Stomach (tissue), 9 donors: ENCODE results near the gene IKBKG. TPM values are rescaled to one million over a fixed set of nuclear protein-coding genes. Genes with fewer than 3 reads are reported as not detected.

Experiments
- DNase-seq, 2 donors: peaks; one replicate each; pipeline versions ENCODE4 v3.0.0 to v3.0.0-alpha.2; 2013 to 2019
- H3K27ac ChIP-seq, 5 donors: fragments of 200-600 bp in 4 of 5; sonication (generic) in 4 of 5; one replicate each; pipeline ENCODE4 v1.5.1; 2013 to 2019; ENCODE audit warnings: mild to moderate bottlenecking in 1 of 5, moderate library complexity in 1 of 5
- H3K27me3 ChIP-seq, 3 donors: fragments of 200-600 bp; sonication (generic); one replicate each; pipeline ENCODE4 v1.5.1; 2017 to 2019; ENCODE audit warnings: mixed run types in 1 of 3
- H3K36me3 ChIP-seq, 4 donors: fragments of 200-600 bp; sonication (generic); 1 replicate in 3 of 4; 2 replicates in 1 of 4; pipeline ENCODE4 v1.5.1; 2016 to 2019
- H3K4me1 ChIP-seq, 4 donors: fragments of 200-600 bp; sonication (generic); one replicate each; pipeline ENCODE4 v1.5.1; 2016 to 2019
- H3K4me3 ChIP-seq, 4 donors: fragments of 200-600 bp; sonication (generic) in 3 of 4; one replicate each; pipeline ENCODE4 v1.5.1; 2016 to 2019; ENCODE audit warnings: mild to moderate bottlenecking in 1 of 4
- H3K9me3 ChIP-seq, 4 donors: fragments of 200-600 bp; sonication (generic); one replicate each; pipeline ENCODE4 v1.5.1; 2016 to 2019
- EP300 ChIP-seq: sonication (generic); formaldehyde crosslinking; IDR thresholded peaks from one replicate; pipeline ENCODE4 v1.6.1; 2017; ENCODE audit warnings: antibody characterized with exemption
- POLR2A ChIP-seq, 4 donors: fragments of 450-650 bp; IDR thresholded peaks; one replicate each; pipeline ENCODE4 v1.6.1; 2016; ENCODE audit warnings: antibody characterized with exemption in 4 of 4, control low read depth in 2 of 4, mild to moderate bottlenecking in 1 of 4, moderate library complexity in 1 of 4
- POLR2AphosphoS5 ChIP-seq, 3 donors: sonication (generic); formaldehyde crosslinking; IDR thresholded peaks; one replicate each; pipeline ENCODE4 v1.6.1; 2016; ENCODE audit warnings: antibody characterized with exemption in 3 of 3
- WGBS, 5 donors: extraction: QIAGEN DNeasy Blood & Tissue Kit in 3 of 5; methylation state at CpG; one replicate each; pipeline versions ENCODE4 v1.1.5 to v1.1.7; 2013 to 2018; 5-methylcytosine and 5-hydroxymethylcytosine counted together
- intact Hi-C: fragments of 100-400 bp; cut with DNase I; formaldehyde crosslinking; loops from one replicate; pipeline ENCODE4 v1.15.1; 2023; ENCODE audit warnings: low total_unique reads
- polyA plus RNA-seq, 3 donors: library from polyadenylated mRNA; stranded (reverse); fragments of 200-250 nt; gene quantifications; one replicate each; pipeline ENCODE4 v1.2.3, GENCODE V29; 2013
- total RNA-seq, 5 donors: library from RNA; depleted of rRNA; stranded (reverse); fragments of >200 nt; gene quantifications; one replicate each; pipeline versions ENCODE4 v1.1.0 to v1.2.3, GENCODE V29; 2014 to 2016
- TF ChIP-seq, protein P1 (sequence below), 7 experiments: fragments of 450-650 bp in 4 of 7; fragments of 200-600 bp in 3 of 7; sonication (generic) in 3 of 7; IDR thresholded peaks; one replicate each; pipeline ENCODE4 v1.5.1; 2016 to 2019; ENCODE audit warnings: antibody characterized with exemption in 7 of 7, control low read depth in 2 of 7, mild to moderate bottlenecking in 1 of 7
- donor health status: healthy with polysubstance abuse.
- donor health status: Bipolar disorder and iron deficiency.
- donor health status: healthy.

The IKBKG gene
- total and polyA plus RNA-seq, 8 donors = 7.6 to 24.3 (median 17.4) TPM

DNA sequence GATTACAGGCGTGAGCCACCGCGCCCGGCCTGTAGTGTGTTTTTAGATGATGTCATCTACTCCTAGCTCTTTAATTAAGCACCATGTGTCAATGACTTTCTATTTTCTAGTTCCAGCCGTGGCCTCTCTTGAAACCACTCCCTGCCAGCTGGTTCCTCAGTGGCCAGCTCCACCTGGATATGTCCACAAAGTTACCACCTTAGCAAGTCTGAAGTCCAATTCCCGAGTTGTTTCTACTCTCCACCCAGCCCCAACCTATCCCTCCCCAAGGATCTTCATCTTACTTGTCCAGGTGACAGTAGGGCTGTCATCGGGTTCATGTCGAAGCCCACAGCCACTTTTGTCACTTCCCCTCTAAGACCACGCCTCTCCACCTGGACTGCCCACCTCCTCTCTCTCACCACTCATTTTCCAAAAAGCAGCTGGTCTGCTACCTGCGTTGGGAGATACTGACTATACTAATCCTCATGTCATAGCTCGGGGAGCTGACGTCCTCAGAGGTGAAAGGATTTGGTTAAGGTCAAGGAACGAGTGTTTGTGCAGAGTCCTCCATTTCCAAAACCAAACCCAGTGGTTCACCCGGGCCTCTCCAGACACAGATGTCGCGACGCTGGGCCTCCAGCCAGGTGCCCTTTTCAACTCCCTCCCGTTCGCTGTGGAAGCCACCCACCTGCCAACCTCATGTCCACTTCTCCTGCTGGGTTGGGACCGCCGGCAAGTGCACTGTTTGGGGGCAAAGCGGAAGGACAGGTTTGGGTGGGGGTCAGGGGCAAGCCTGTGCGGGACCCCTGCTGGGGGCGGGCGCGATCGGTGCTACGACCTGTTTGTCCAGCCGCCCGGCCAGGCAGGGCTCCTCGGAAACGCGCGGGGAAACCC is 32.1 kb upstream of the IKBKG start:
- Histone ChIP-seq H3K4me3 (peak overlapping the region; percentile 57 to 63 (median 62)), H3K9me3 (no peaks in the 10 kb centered on the region), H3K4me1 (peaks cover 7 to 27% (median 16%) of the 10 kb centered on the region in 4 donors), H3K27me3 (peaks cover 0 to 3% (median 0%) of the 10 kb centered on the region in 3 donors), H3K27ac (peak overlapping the region; percentile 77 to 97 (median 92)), H3K36me3 (peaks cover 0 to 13% (median 8%) of the 10 kb centered on the region in 4 donors)
- intact Hi-C loops = no loop called here
- TF ChIP-seq, protein P1, sequence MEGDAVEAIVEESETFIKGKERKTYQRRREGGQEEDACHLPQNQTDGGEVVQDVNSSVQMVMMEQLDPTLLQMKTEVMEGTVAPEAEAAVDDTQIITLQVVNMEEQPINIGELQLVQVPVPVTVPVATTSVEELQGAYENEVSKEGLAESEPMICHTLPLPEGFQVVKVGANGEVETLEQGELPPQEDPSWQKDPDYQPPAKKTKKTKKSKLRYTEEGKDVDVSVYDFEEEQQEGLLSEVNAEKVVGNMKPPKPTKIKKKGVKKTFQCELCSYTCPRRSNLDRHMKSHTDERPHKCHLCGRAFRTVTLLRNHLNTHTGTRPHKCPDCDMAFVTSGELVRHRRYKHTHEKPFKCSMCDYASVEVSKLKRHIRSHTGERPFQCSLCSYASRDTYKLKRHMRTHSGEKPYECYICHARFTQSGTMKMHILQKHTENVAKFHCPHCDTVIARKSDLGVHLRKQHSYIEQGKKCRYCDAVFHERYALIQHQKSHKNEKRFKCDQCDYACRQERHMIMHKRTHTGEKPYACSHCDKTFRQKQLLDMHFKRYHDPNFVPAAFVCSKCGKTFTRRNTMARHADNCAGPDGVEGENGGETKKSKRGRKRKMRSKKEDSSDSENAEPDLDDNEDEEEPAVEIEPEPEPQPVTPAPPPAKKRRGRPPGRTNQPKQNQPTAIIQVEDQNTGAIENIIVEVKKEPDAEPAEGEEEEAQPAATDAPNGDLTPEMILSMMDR (IDR thresholded peaks at IDR 0.05) = no peak
- TF ChIP-seq POLR2AphosphoS5 (IDR thresholded peaks at IDR 0.05) (no peak), EP300 (no peak), POLR2A (IDR thresholded peaks at IDR 0.05) (no peak)
- DNase-seq = peak; percentile 35 to 77
- WGBS, 5 donors = 11 to 43% (median 24%) methylated on average over 26 to 34 of the region's 34 CpGs

DNA sequence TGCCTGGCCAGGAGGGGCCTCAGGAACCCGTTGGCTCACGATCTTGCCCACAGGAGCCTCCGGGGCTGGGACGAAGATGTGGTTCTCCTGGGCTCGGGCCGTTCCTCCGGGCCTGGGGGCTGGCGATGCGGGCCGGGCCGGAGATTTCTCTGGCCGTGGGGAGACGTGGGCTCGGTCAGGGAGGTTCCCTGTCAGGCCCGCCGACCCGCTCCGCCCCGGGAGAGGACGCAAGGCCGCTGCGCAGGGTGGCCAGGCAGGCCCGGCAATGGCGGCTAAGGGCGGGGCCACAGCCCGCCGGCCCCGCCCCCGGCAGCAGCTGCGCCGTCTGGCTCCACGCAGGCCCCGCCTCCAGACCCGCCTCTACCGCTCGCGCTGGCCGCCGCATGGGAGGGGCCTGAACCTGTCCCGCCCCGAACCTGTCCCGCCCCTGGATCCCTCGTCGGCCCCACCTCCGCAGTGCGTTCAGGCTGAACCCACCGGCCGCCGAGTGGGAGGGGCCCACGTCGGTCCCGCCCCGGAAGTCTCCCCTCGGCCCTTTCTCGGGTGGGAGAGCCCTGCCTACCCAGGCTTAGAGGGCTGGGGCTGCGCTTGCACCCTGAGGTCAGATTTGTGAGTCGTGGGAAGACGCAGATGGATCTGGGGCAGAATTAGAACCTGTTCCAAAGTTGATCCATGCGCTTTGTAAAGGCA is 31.3 kb upstream of the IKBKG start, which contains the start of gene FAM3A:
FAM3A (minus strand) TSS at position 267 of the 690 bp plus-strand sequence. CDS start 460 bp downstream, outside the sequence.
- intact Hi-C loops = no loop called here
- DNase-seq = peak; percentile 93 to 97
- 0 to 45% (median 20%) methylated on average over 22 to 53 of the region's 59 CpGs; no CpG with 5 or more reads in 1 of the 5 donors for WGBS, 5 donors
- Histone ChIP-seq H3K27ac (peak within 1 kb of the TSS; percentile 86 to 97 (median 92)), H3K36me3 (peaks cover 0 to 7% (median 6%) of the 10 kb centered on the region in 4 donors), H3K27me3 (peaks cover 0 to 3% (median 0%) of the 10 kb centered on the region in 3 donors), H3K9me3 (no peaks in the 10 kb centered on the region), H3K4me1 (peaks cover 7 to 27% (median 16%) of the 10 kb centered on the region in 4 donors), H3K4me3 (peak within 1 kb of the TSS; percentile 57 to 63 (median 62))
- TF ChIP-seq POLR2A (IDR thresholded peaks at IDR 0.05) (peak in 2 of 4 donors; percentile 30 to 41), EP300 (no peak), POLR2AphosphoS5 (IDR thresholded peaks at IDR 0.05) (peak; percentile 72 to 84 (median 75))

DNA sequence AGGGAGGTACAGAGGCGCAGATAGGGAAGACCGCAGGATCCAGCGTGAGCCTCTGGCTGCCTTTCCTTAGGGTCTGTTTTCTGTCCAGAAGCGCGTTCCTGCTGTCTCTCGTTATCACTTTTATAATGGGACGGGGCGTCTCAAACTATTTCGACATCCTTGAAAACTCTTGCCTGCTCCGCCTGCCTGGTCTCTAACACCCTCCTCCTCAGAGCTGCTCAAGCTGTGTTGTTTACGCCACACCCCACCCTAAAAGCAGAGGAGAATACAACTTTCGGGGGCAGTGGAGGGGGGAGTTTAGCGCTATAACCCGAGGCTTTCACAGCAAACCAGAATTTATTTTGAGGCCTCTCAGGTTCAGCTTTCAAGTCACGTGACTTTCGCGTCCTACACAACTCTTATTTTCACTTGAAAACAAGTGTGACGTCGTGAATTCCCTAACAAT is 30.7 kb upstream of the IKBKG start:
- 4 to 38% (median 11%) methylated on average over 9 to 19 of the region's 19 CpGs for WGBS, 5 donors
- Histone ChIP-seq H3K36me3 (peaks cover 0 to 2% (median 1%) of the 10 kb centered on the region in 4 donors), H3K9me3 (no peaks in the 10 kb centered on the region), H3K4me1 (peaks cover 7 to 27% (median 16%) of the 10 kb centered on the region in 4 donors), H3K27me3 (peaks cover 0 to 3% (median 0%) of the 10 kb centered on the region in 3 donors), H3K4me3 (peak overlapping the region; percentile 57 to 63 (median 62)), H3K27ac (peak overlapping the region; percentile 86 to 97 (median 92))
- intact Hi-C loops = no loop called here
- TF ChIP-seq EP300 (no peak), POLR2AphosphoS5 (IDR thresholded peaks at IDR 0.05) (no peak), POLR2A (IDR thresholded peaks at IDR 0.05) (no peak)
- TF ChIP-seq, protein P1 (IDR thresholded peaks at IDR 0.05) = no peak
- peak in 1 of 2 donors; percentile 83 for DNase-seq

DNA sequence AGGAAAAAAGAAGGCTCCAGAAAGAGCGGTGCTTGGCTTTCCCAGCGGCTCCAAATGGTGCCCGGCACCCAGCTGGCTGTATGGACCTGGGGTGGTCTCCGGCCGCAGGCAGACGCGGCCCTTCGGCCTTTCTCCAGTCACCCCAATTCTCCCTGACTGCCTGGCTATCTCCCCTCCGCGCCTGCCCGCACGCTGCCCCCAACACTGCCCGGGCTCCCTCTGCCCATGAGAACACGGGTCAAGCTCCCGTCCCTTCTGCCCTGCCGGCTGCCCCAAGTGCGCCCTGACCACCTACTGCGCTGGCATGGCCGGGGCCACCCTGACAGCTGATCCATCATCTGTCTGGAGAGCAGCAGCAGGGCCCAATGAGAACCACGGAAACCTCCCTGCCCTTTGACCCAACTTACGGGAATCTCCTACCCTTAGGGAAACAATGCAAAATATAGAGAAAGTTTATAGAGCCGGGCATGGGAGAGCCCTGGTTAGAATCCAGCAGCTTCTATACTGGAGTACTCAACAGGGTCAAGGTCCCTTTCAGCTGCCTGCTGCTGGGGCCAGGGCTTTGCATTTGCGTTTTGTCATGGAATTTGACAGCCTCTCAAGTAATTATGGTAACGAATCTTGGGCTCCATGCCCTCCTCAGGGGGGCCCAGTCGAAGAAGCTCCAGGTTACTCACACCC is 30.2 kb upstream of the IKBKG start:
- H3K4me3 ChIP-seq = peak overlapping the region; percentile 57 to 63 (median 62)

More for the DNA sequence above, 30.2 kb upstream of the IKBKG start:
- Histone ChIP-seq H3K9me3 (no peaks in the 10 kb centered on the region), H3K27ac (peak overlapping the region; percentile 6 to 97 (median 92)), H3K27me3 (peaks cover 0 to 3% (median 0%) of the 10 kb centered on the region in 3 donors), H3K36me3 (no peaks in the 10 kb centered on the region), H3K4me1 (peaks cover 7 to 27% (median 16%) of the 10 kb centered on the region in 4 donors)
- WGBS, 5 donors = 38 to 63% (median 39%) methylated on average over 16 to 25 of the region's 25 CpGs
- peak in 1 of 2 donors; percentile 63 for DNase-seq
- intact Hi-C loops = no loop called here
- no peak for TF ChIP-seq POLR2A (IDR thresholded peaks at IDR 0.05)
- TF ChIP-seq, protein P1 (IDR thresholded peaks at IDR 0.05) = no peak
- no peak for TF ChIP-seq POLR2AphosphoS5 (IDR thresholded peaks at IDR 0.05)
- no peak for TF ChIP-seq EP300
